Cardiac muscle cell (in vitro differentiated cells and primary cell): Measurements from ENCODE around the gene CPNE8. TPM values are rescaled to one million over a fixed set of nuclear protein-coding genes. Genes with fewer than 3 reads are reported as not detected.

Experiments
- DNase-seq, 2 donors: peaks; one replicate each; pipeline versions ENCODE4 v3.0.0 to v3.0.0-alpha.2; 2010 to 2017; ENCODE audit warnings: low read depth in 1 of 2, low spot score in 1 of 2
- H3K27ac ChIP-seq: fragments of 200-600 bp; sonication (generic); 2 replicates; pipeline ENCODE4 v1.5.1; 2016
- H3K27me3 ChIP-seq: fragments of 200-600 bp; sonication (generic); 2 replicates; pipeline ENCODE4 v1.6.0; 2016; ENCODE audit warnings: control low read depth
- H3K36me3 ChIP-seq: fragments of 200-600 bp; sonication (generic); 2 replicates; pipeline ENCODE4 v1.5.1; 2016; ENCODE audit warnings: control low read depth
- H3K4me1 ChIP-seq: fragments of 200-600 bp; sonication (generic); 2 replicates; pipeline ENCODE4 v1.8.1; 2017; ENCODE audit warnings: low read depth, mild to moderate bottlenecking, mixed run types
- H3K4me3 ChIP-seq: fragments of 200-600 bp; sonication (generic); 2 replicates; pipeline ENCODE4 v1.5.1; 2016; ENCODE audit warnings: mild to moderate bottlenecking
- H3K9me3 ChIP-seq: fragments of 200-600 bp; sonication (generic); 2 replicates; pipeline ENCODE4 v1.5.1; 2017; ENCODE audit warnings: low read depth, mild to moderate bottlenecking, control low read depth
- polyA plus RNA-seq: library from polyadenylated mRNA; unstranded; fragments of >200 nt; fragmentation: Nextera tagmentation; extraction: Ambion mirVana; gene quantifications from 2 replicates; pipeline ENCODE4 v1.2.1, GENCODE V29; 2016
- total RNA-seq: library from RNA; depleted of rRNA; stranded (reverse); fragments of >200 nt; gene quantifications from 2 replicates; pipeline ENCODE4 v1.2.3, GENCODE V29; 2016
- TF ChIP-seq, protein P1 (sequence below): IDR thresholded peaks from 2 replicates; pipeline ENCODE4 v1.5.1; 2012; ENCODE audit warnings: low read depth, mild to moderate bottlenecking, low read length

Gene CPNE8
- total and polyA plus RNA-seq, 2 experiments from 2014 or later: 0.12 to 0.60 TPM

DNA sequence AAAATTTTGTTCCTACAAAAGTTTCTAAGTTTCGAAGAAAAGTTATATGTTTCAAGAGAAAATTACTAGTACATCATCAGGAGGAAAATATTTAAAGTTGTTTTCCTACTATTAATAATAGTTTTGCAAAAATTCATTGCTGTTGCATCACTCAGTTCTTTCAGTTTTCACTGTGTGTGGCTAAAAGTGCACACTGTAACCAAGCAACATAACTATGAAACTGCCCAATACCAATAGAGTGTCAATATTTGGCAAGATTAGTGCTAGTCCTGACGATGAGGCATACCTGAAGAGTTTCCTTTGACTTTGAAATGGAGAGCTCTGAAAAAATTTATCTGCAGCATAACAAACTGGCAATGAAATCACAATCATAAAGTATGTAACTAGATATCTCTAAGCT, 194.3 kb downstream of the CPNE8 start:
- TF ChIP-seq, protein P1, sequence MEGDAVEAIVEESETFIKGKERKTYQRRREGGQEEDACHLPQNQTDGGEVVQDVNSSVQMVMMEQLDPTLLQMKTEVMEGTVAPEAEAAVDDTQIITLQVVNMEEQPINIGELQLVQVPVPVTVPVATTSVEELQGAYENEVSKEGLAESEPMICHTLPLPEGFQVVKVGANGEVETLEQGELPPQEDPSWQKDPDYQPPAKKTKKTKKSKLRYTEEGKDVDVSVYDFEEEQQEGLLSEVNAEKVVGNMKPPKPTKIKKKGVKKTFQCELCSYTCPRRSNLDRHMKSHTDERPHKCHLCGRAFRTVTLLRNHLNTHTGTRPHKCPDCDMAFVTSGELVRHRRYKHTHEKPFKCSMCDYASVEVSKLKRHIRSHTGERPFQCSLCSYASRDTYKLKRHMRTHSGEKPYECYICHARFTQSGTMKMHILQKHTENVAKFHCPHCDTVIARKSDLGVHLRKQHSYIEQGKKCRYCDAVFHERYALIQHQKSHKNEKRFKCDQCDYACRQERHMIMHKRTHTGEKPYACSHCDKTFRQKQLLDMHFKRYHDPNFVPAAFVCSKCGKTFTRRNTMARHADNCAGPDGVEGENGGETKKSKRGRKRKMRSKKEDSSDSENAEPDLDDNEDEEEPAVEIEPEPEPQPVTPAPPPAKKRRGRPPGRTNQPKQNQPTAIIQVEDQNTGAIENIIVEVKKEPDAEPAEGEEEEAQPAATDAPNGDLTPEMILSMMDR: no peak
- no peak overlapping the region for H3K4me3 ChIP-seq
- no peaks in the 10 kb centered on the region for H3K9me3 ChIP-seq
- no peak overlapping the region for H3K27ac ChIP-seq
- DNase-seq: peak in 1 of 2 donors; percentile 29
- H3K36me3 ChIP-seq: no peaks in the 10 kb centered on the region
- H3K27me3 ChIP-seq: no peaks in the 10 kb centered on the region
- no peaks in the 10 kb centered on the region for H3K4me1 ChIP-seq

GRCh38 chr12:38708466-38708865, 196.9 kb downstream of the CPNE8 start:
- Histone ChIP-seq H3K4me3 (no peak overlapping the region), H3K36me3 (no peaks in the 10 kb centered on the region), H3K27me3 (no peaks in the 10 kb centered on the region), H3K4me1 (no peaks in the 10 kb centered on the region), H3K9me3 (no peaks in the 10 kb centered on the region), H3K27ac (no peak overlapping the region)
- no peak for DNase-seq
- TF ChIP-seq, protein P1: no peak

DNA sequence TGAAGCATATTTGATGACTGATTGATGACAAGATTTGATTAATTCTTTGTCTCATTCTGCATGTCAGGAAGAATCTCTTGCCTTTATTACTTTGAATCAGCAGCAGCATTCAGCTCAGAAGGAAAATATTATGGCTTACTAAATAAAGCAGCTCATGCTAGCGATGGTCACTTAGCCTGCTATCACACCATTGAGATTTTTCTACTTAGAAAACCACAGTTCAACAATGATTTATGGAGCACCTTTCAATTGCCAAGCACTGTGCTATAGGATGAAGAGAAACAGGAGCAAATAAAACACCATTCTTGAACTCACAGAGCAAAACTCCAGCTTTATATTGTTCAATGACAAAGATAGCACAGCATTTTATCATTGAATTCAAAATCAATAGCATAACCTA, 197.7 kb downstream of the CPNE8 start:
- H3K36me3 ChIP-seq: no peaks in the 10 kb centered on the region
- no peaks in the 10 kb centered on the region for H3K9me3 ChIP-seq
- DNase-seq: no peak
- TF ChIP-seq, protein P1: no peak
- no peaks in the 10 kb centered on the region for H3K27me3 ChIP-seq
- H3K4me1 ChIP-seq: no peaks in the 10 kb centered on the region
- no peak overlapping the region for H3K27ac ChIP-seq
- no peak overlapping the region for H3K4me3 ChIP-seq

DNA sequence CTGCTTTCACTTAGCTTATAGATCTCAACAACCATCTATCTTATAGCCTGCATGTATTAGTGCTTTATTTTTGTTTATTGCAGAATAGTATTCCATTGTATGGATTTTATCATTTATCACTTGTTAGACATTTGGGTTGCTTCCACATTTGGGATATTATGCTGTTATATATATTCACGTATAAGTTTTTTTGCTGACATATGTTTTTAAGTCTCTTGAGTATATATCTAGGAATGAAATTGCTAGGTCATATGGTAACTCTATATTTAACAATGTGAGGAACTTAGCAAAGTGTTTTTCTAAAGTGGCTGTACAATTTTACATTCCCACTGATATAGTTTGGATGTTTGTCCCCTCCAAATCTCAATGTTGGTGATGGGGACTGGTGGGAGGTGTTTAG, 208.1 kb downstream of the CPNE8 start:
- Histone ChIP-seq H3K36me3 (no peaks in the 10 kb centered on the region), H3K27me3 (no peaks in the 10 kb centered on the region), H3K27ac (no peak overlapping the region), H3K4me3 (no peak overlapping the region), H3K9me3 (no peaks in the 10 kb centered on the region), H3K4me1 (no peaks in the 10 kb centered on the region)
- TF ChIP-seq, protein P1: no peak
- no peak for DNase-seq

- no peaks in the 10 kb centered on the region for H3K4me1 ChIP-seq
Observed at GRCh38 chr12:38695057-38695456, 210.3 kb downstream of the CPNE8 start.

More at GRCh38 chr12:38695057-38695456, 210.3 kb downstream of the CPNE8 start:
- DNase-seq: no peak
- Histone ChIP-seq H3K4me3 (no peak overlapping the region), H3K27me3 (no peaks in the 10 kb centered on the region), H3K27ac (no peak overlapping the region), H3K36me3 (no peaks in the 10 kb centered on the region), H3K9me3 (no peaks in the 10 kb centered on the region)
- TF ChIP-seq, protein P1: no peak
